ENCODE results near the gene RCSD1.

Gene RCSD1

DNA sequence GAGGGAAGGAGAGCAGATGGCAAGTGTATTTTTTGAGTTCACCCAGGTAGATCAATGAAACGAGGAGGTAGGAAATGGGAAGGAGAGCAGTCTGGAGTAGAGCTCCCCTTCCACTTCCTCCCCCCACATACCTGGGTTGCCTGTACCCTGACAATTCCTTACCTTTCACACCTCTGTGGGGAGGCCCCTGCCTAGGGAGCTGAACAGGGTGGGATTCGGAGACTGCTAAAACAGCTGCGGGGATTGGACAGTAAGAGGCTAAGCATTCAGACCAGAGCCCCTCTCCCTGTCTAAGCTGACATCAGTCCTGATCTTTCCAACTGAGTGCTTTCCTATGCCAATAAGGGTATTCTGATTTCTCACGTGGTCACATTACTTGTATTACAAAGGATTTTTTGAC, 14.5 kb downstream of the RCSD1 start:
- DNase-seq, result no peak

DNA sequence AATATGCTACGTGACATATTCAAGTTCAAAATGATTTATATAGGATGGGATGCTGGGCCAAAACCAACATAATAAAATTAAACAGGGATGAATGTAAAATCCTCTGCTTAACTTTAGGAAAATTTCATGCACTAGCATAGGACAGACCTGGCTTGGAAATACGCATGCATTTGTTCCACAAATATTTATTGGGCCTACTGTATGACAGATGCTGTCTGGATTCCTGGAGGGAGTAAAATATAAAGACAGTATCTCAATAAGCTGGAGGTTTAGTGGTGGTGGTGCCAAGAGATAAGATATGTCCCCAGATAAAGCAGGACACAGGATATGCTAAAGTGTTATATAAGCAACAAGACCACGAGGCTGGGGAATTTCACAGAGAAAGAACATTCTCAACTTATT, 15.1 kb downstream of the RCSD1 start:
- DNase-seq, result no peak

DNA sequence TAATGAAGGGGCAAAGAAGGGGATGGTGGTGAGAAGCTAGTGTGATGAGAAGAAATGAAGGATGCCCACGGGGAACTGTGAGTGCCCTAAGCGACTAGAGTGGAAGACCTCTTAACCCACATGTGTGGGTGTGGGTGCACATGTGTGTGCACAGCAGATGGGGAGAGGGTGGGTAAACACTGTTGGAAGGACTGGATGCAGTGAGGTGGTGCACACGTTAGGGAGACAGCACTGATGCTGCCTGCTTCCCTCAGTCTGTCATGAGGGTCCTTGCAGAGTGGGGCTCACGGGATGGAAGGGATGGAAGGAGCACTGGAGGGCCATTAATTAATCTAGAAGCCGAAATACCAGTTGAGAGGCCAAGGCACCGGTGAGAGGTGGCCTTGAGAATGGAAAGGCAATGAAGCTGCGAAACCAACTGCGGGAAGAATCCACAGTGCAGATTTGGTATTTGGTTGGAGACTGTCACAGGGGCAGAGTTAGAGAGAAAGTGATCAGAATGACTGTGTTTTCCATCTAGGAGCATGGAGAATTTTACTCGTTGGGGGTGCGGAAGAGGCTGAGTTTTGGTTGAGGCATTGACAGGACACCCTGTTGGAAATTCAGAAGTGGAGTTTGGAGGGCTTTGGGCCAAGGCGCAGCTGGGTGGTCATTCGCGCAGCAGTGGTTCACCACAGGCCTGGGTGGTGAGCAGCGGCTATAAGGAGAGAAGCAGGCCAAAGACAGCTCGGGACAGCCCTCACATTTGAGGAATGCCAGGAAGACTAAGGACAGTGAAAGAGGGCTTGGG, 15.8 kb downstream of the RCSD1 start:
- DNase-seq, result no peak

GRCh38 chr1:167648252-167648849, 18.3 kb downstream of the RCSD1 start:
- DNase-seq, result no peak

- no peak for DNase-seq
Observed at GRCh38 chr1:167648978-167649744, 19.1 kb downstream of the RCSD1 start.

DNA sequence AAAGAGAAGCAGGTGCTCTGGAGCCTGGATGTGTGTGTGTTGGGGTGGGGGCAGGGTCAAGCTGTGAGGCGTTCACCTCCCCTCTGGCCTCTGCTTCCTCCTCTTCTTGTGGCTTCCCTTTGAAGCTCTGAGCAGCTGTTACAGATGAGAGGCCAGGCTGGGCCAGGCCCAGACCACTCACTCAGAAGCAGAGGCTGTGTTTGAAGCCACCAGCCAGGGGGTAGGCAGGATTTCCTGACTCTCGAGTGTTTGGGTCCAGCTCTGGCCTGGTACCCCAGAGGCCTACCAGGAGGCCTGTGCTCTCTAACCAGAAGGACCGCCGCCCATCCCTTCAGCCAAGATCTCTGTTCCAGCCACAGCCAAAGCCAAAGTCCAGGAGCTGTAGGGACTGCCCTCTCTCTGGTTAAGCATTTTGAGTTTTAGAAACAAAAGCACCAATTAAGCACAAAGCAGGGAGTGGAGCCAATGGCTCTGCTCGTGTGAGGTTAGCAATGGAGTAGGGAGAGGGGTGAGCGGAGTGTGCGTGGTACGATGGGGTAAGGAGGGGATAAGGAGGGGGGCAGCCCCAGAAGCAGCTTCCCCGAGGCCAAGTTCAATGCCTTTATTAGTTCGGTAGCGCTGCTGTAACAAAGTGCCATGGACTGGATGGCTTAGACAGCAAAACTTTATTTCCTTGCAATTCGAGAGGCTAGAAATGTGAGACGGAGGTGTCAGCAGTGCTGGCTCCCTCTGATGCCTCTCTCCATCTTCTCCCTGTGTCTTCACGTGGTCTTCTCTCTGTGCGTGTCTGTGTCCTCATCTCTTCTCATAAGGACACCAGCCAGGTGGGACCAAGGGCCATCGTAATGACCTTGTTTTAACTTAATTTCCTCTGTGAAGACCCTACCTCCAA, 20.5 kb downstream of the RCSD1 start:
- no peak for DNase-seq

DNA sequence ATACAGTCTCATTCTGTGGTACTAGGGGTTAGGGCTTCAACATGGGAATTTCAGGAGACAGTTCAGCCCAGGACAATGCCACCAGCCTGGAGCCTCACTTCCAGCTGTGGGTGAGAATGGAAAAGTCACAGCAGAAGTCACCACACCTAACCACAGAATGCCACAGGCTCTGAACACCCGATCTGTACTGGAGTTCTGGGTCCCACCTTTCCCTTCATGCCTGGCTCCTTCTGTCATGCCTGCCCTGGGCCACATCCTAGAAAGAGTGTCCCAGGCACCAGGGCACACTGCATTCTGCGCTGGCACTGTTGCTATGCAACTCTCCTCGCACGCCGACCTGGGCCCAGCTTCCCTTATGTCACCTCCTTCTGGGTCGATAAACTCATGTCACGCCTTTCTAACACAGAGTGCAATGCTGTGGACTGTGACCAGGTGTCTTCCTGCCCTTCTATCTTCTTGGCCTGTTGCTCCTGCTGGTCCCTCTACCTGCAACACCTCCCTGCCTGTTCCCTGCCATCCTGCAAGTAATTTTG, 21.2 kb downstream of the RCSD1 start:
- DNase-seq, result no peak

DNA sequence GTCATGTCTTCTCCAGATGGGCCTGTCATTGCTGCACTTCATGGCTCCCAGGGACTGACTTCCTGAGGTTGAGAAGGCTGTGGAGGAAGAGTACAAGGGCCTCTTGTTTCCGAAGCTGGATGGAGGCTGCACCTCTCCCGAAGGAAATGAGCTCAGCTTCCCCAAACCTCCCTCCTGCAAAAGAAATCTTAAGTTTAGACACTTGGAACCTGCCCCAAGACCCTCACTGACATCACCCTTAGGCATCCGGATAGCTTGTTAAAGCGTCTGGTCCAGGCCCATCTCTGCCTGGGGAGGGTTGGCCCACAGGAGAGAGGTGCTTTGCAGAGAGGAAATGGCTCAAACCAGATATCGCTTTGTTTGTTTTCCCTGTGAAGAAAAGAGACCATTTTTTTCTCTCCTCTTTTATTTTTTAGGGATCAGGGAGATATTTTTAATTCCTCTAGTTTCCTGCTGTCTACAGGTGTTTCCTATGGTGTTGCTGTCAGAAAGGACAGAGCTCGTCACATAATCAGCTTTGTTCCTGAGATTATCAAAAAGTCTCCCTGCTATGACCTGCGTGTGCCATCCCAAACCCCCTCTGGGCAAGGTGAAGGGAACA, 25.0 kb downstream of the RCSD1 start:
- no peak for DNase-seq

- no peak for DNase-seq
Observed at GRCh38 chr1:167656657-167657056, 26.6 kb downstream of the RCSD1 start.

DNA sequence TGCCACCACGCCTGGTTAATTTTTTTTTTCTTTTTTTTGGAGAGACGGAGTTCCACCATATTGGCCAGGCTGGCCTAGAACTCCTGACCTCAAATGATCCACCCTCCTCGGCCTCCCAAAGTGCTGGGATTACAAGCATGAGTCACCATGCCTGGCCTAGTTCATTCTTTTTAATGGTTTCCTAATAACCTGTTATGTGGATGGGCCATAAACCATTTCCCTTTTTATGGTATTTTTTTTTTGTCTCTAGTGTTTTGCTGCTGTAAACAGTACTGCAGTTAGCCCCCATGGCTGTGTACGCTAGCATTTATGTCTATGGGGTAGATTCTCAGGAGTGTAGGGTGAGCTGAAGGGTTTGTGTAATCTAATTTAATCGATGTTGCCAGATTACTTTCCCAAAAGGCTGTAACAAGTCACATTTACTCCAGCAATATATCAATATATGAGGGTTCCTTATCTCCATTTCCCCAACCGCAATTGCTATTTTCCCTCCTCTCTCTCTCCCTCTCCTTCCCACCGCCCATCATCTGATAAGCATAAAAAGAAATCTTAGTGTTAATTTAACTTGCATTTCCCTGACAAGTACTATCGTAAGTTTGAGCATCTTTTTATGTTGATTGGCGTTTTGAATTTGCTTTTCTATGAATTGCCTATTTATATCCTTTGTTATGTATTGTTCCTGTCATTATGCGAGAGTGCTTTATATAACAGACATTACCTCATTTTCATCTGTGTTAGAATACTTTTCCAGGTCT, 28.7 kb downstream of the RCSD1 start:
- DNase-seq, result no peak

GRCh38 chr1:167659450-167659849, 29.4 kb downstream of the RCSD1 start:
- DNase-seq, result no peak

GRCh38 chr1:167659881-167660280, 29.8 kb downstream of the RCSD1 start:
- DNase-seq, result no peak

GRCh38 chr1:167661527-167662426, 31.7 kb downstream of the RCSD1 start:
- no peak for DNase-seq

GRCh38 chr1:167663002-167663772, 33.2 kb downstream of the RCSD1 start:
- no peak for DNase-seq

DNA sequence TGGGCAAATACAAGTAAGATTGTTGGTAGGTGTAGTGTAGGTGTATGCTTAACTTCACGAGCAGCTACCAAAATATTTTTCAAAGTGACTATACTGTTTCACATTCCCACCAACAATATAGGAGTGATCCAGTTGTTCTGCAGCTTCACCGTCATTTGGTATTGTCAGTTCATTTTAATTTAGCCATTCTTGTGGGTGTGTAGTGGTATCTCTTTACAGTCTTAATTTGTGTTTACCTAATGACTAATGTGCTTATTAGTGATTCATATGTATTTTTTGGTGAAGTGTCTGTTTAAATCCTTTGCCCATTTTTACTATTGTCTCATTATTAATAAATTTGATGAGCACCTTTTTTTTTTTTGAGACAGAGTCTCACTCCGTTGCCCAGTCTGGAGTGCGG, 35.4 kb downstream of the RCSD1 start:
- DNase-seq, result no peak

- no peak for DNase-seq
Observed at GRCh38 chr1:167666416-167666815, 36.4 kb downstream of the RCSD1 start.

GRCh38 chr1:167667536-167667935, 37.5 kb downstream of the RCSD1 start:
- DNase-seq, result no peak

GRCh38 chr1:167668108-167668507, 38.1 kb downstream of the RCSD1 start:
- no peak for DNase-seq
